ENCODE results near the gene DCTPP1. TPM values are rescaled to one million over a fixed set of nuclear protein-coding genes. Genes with fewer than 3 reads are reported as not detected.

The DCTPP1 gene
- total RNA-seq, 1 donor from 2014 or later: 53.3 TPM

- DNase-seq (ENCODE audit: low spot score): no peak
Observed at GRCh38 chr16:30382111-30382881, 47.5 kb downstream of the DCTPP1 start, which contains the start of gene SEPTIN1. Gene SEPTIN1, minus strand, starts transcription at chr16:30382561. Its CDS starts 19 bp downstream, at chr16:30382542.

- DNase-seq (ENCODE audit: low spot score): no peak
Observed at GRCh38 chr16:30381291-30382041, 48.4 kb downstream of the DCTPP1 start.

- no peak for DNase-seq (ENCODE audit: low spot score)
Observed at GRCh38 chr16:30380803-30381208, 49.0 kb downstream of the DCTPP1 start.

- DNase-seq (ENCODE audit: low spot score): no peak
Observed at GRCh38 chr16:30380072-30380802, 49.6 kb downstream of the DCTPP1 start.

- no peak for DNase-seq (ENCODE audit: low spot score)
Observed at GRCh38 chr16:30379158-30379783, 50.6 kb downstream of the DCTPP1 start.

- peak; percentile 99 for DNase-seq (ENCODE audit: low spot score)
Observed at GRCh38 chr16:30378236-30379157, 51.3 kb downstream of the DCTPP1 start.

GRCh38 chr16:30377812-30378235 lies 52.0 kb downstream of the DCTPP1 start:
- peak; percentile 92 for DNase-seq (ENCODE audit: low spot score)

- DNase-seq (ENCODE audit: low spot score): no peak
Observed at GRCh38 chr16:30377050-30377811, 52.6 kb downstream of the DCTPP1 start.

- DNase-seq (ENCODE audit: low spot score): no peak
Observed at GRCh38 chr16:30376461-30376902, 53.3 kb downstream of the DCTPP1 start.

- DNase-seq (ENCODE audit: low spot score): no peak
Observed at GRCh38 chr16:30375864-30376263, 54.0 kb downstream of the DCTPP1 start.

GRCh38 chr16:30374538-30374937 lies 55.3 kb downstream of the DCTPP1 start, which contains the start of gene MYL11:
Gene MYL11, plus strand, starts transcription at chr16:30374802. Its CDS starts 56 bp downstream, at chr16:30374858.
- no peak for DNase-seq (ENCODE audit: low spot score)

Other genes starting within 250 kb of the DCTPP1 start
- gene CORO1A, start 246.4 kb downstream of the DCTPP1 start, total RNA-seq: 58.5 TPM
- 59.4 TPM for gene BOLA2B, start 236.4 kb downstream of the DCTPP1 start, total RNA-seq
- gene SLX1A, start 236.2 kb downstream of the DCTPP1 start, total RNA-seq: 70.4 TPM
- 19.4 TPM for gene SULT1A3, start 230.8 kb downstream of the DCTPP1 start, total RNA-seq
- 12.5 TPM for gene NPIPB13, start 181.6 kb downstream of the DCTPP1 start, total RNA-seq
- 71.2 TPM for gene CD2BP2, start 74.7 kb downstream of the DCTPP1 start, total RNA-seq
- 60.6 TPM for gene TBC1D10B, start 59.5 kb downstream of the DCTPP1 start, total RNA-seq
- 1.3 TPM for gene MYL11, start 55.2 kb downstream of the DCTPP1 start, total RNA-seq
- gene SEPTIN1, start 47.5 kb downstream of the DCTPP1 start, total RNA-seq: 11.5 TPM
- 11.8 TPM for gene ZNF48, start 34.6 kb downstream of the DCTPP1 start, total RNA-seq
- gene ZNF771, start 22.4 kb downstream of the DCTPP1 start, total RNA-seq: 21.9 TPM
- 112 TPM for gene SEPHS2, start 15.8 kb upstream of the DCTPP1 start, total RNA-seq
- 16.7 TPM for gene ITGAL, start 42.7 kb upstream of the DCTPP1 start, total RNA-seq
- gene ZNF768, start 96.5 kb upstream of the DCTPP1 start, total RNA-seq: 61.1 TPM
- gene ZNF747, start 104.8 kb upstream of the DCTPP1 start, total RNA-seq: 11.9 TPM
- 12.1 TPM for gene ZNF764, start 128.3 kb upstream of the DCTPP1 start, total RNA-seq
- 23.5 TPM for gene ZNF688, start 141.7 kb upstream of the DCTPP1 start, total RNA-seq
- gene ZNF785, start 155.7 kb upstream of the DCTPP1 start, total RNA-seq: 24.0 TPM
- gene ZNF689, start 180.4 kb upstream of the DCTPP1 start, total RNA-seq: 13.6 TPM
- 68.9 TPM for gene PRR14, start 220.9 kb upstream of the DCTPP1 start, total RNA-seq
- gene FBRS, start 228.4 kb upstream of the DCTPP1 start, total RNA-seq: 84.9 TPM

Measured in mucosa of gallbladder (tissue), 1 donor.